D341Med (cell line): ENCODE data around the gene LRRC40.
"Not testable (repeated sequence)": the region's sequence is repeated elsewhere in the genome, so short reads cannot be mapped to it uniquely, and the experiment has no call there.

Source experiments
- DNase-seq: peaks from one replicate; pipeline ENCODE4 v3.0.0; 2012; ENCODE audit warnings: low spot score

The LRRC40 gene

DNA sequence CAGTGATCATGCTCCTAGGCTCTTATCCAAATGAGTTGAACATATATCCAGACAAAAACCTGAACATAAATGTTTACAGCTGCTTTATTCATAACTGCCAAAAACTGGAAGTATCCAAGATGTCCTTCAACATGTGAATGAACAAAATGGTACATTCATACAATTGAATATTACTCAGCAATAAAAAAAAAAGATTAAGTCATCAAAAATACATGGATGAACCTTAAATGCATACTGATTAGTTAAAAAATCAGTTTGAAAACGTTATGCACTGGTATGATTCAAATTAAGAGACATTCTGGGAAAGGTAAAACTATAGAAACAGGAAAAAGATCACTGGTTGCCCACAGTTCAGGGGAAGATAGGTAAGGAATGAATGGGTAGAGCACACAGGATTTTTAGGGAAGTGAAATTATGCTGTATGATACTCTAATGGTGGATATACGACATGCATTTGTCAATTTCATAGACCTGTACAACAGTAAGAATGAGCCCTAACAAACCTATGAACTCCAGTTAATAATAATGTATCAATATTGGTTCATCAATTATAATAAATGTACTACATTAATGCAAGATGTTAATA, 3.1 kb downstream of the LRRC40 start:
- no peak for DNase-seq

DNA sequence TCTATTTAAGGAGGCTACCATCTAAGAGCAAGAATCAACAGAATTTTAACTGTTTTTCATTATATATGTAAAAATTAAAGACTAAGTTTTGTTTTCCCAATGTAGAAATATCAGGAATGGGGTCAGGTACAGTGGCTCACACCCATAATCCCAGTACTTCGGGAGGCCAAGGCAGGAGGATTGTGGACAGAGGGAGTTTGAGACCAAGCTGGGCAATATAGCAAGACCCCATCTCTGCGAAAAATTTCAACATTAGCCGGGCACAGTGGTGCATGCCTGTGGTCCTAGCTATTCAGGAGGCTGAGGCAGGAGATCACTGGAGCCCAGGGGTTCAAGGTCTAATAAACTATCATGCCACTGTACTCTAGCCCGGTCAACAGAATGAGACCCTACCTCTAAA, 5.3 kb downstream of the LRRC40 start:
- no peak for DNase-seq

DNA sequence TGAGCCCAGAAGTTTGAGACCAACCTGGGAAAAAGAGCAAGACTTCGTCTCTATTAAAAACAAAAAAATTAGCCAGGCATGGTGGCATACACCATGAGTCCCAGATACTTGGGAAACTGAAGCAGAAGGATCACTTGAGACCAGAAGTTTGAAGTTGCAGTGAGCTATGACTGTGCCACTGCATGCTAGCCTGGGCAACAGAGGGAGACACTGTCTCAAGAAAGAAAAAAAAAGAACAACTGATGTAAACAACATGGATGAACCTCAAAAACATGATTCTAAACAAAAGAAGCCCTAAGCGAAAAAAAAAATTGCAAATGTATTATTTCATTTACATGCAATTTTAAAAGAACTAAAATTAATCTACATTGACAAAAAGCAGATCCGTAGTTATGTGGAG, 9.0 kb downstream of the LRRC40 start:
- no peak for DNase-seq

DNA sequence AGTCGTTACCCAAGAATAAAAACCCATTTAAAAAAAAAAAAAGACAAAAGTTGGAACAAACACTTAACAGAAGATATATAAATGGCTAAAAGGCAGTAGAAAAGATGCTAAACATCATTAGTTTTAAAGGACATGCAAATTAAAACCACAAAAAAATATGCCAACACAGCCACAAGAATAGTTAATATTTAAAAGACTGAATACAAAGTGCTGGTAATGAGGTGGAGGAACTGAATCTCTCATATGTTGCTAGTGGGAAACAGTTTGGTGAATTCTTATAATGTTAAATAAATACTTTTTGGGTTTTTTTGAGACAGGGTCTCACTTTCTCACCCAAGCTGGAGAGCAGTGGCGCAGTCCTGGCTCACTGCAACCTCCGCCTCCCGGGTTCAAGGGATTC, 10.0 kb downstream of the LRRC40 start:
- DNase-seq, result no peak

DNA sequence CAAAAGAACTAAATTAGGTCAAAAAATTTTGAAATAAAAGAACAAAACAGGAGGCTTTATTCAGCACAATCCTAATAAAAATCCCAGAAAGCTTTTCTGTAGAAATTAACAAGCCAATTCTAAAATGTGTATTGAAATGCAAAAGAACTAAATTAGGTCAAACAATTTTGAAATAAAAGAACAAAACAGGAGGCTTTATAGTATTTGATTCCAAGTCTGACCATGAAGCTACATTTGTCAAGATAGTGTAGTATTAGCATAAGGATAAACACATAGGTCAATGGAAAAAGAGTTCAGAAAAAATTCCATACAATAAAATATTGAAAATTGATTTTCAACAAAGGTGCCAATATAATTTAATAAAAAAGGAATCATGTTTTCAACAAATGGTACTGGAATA, 10.8 kb downstream of the LRRC40 start:
- no peak for DNase-seq

GRCh38 chr1:70192446-70192845, 12.9 kb downstream of the LRRC40 start:
- not testable (repeated sequence) for DNase-seq

- no peak for DNase-seq
These were observed 15.2 kb downstream of the LRRC40 start for GRCh38 chr1:70190180-70190579.

DNA sequence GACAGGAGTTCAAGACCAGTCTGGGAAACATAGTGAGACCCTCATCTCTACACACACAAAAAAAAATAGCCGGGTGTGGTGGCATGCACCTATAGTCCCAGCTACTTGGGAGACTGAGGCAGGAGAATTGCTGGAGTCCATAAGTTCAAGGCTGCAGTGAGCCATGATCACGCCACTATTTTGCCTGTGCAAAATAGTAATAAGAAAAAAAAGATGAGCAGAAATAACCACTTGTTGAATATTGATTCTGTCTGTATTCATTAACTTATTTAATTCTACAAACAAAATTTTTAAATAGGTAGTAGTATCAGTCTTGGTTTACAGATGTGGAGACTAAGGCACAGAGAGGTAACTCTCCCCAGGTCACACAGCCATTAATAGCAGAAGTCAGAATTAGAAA, 16.9 kb downstream of the LRRC40 start:
- DNase-seq, result no peak

DNA sequence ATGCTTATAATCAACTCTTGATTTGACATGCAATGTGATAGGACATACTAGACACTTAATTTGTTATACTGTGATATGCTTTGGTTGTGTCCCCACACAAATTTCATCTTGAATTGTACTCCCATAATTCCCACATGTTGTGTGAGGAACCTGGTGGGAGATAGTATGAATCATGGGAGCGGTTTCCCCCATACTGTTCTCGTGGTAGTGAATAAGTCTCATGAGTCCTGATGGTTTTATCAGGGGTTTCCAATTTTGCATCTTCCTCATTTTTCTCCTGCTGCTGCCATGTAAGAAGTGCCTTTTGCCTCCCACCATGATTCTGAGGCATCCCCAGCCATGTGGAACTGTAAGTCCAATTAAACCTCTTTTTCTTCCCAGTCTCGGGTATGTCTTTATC, 20.2 kb downstream of the LRRC40 start:
- DNase-seq, result not testable (repeated sequence)

DNA sequence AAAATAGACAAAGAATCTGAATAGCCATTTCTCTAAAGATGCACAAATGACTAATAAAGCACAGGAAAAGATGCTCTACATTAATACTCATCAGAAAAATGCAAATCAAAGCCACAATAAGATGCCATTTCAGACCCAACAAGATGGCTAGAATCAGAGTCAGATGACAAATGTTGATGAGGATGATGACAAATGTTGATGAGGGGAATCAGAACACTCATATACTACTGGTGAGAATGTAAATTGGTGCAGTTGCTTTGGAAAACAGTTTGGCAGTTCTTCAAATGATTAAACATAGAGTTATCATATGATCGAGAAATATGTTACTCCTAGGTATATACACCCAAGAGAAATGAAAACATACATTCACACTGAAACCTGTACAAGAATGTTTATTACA, 33.9 kb downstream of the LRRC40 start:
- no peak for DNase-seq

DNA sequence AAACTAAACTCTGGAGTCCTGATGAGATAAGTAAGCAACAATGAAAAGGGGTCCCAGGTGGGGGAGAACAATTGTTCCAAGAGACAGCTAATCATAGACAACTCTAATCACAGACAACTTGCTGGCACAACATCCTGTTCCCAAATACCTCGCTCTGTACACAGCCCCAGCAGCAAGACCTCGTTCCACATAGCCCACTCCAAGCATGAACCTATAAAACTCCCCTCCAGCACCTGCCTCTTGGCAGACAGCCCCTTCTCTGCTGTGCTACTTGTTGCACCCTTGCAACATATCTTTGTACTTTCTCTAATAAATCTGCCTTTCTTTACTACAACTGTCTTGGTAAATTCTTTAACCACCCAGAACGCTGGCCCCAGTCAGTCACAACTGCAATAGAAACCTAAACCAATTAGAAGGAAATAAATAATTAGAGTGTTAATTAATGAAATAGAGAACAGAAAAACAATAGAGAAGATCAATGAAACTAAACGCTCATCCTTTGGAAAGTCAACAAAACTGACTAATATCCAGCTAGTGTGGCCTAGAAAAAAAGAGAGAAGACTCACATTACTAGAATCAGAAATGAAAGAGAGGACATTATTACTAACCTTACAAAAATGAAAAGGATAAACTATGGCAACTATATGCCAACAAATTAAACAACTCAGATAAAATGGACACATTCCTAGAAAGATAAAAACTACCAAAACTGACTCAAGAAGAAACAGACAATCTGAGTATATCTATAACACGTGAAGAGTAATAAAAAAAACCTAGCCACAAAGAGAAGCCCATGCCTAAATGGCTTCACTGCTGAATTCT, 36.1 kb downstream of the LRRC40 start:
- DNase-seq, result no peak

DNA sequence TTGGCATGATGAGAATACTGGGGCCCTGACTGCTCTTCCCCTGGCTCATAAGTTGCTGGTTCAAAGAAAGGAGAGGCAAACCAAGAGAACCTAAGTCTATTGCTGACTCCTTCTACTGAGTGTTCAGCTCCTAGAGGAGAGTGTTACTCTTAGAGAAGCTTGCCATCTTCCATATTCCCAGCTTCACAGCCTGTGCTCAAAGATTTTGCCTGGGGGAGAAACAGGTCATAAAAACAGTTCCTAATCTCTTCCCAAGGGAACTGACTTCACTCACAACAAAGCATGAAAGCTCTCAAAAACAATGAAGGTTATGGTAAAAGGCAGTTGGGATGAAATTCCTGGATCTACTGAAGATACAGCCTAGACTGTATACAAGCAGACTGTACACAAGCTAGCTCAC, 37.1 kb downstream of the LRRC40 start:
- no peak for DNase-seq

DNA sequence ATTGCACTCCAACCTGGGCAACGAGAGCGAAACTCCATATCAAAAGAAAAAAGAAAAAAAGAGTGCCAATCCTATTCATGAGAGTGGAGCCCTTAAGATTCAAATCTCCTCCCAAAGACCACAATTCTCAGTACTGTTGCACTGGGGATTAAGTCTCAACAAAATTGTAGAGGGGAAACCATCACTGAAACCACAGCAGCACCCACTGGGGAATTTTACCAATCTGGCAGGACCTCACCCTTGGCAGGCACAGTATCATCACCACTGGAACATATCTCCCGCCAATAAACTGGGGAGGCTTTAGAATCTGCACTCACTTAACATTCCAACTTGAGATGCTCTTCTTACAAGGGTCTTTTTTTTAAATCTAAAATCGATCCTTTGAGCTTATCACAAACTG, 41.0 kb downstream of the LRRC40 start:
- DNase-seq, result no peak

DNA sequence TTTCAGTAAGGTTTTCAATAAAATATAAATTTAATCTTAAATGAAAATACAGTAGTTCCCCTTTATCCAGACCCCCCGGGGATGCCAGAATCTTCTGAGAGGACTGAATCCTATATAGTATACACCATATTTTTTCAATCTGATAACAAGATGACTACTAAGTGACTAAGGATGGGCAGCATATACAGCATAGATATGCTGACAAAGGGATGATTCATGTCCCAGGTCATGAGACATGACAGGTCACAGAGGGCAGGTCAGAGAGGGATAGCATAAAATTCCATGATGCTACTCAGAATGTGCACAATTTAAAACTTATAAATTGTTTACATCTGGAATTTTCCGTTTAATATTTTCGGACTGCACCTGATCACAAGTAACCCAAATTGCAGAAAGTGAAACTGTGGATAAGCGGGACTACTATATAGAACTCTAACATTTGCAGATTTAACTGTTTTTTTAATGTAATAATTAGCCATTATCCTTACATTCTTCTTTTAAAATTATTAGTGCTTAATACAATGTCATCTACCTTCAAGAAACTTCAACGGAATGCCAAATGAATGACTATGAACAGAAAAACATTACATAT, 48.8 kb downstream of the LRRC40 start:
- no peak for DNase-seq

GRCh38 chr1:70153739-70154138, 51.6 kb downstream of the LRRC40 start:
- DNase-seq, result no peak

DNA sequence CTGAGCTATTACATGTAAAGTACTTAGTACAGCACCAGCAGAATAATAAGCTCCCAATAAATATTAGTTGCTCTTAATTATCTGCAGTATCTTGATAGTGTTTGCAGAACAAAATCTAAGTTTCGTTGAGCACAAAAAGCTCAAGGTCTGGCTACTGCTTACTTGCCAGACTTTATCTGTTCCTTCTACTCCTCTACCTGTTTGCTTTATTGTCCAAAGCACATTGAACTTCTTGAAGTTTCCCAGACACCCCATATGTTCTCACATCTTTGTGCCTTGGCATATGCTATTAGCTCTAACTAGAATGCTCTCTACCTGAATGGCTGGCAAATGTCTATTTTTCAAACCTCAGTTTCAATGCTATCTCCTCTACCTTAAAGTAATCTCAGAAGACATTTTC, 54.9 kb downstream of the LRRC40 start:
- DNase-seq, result no peak

DNA sequence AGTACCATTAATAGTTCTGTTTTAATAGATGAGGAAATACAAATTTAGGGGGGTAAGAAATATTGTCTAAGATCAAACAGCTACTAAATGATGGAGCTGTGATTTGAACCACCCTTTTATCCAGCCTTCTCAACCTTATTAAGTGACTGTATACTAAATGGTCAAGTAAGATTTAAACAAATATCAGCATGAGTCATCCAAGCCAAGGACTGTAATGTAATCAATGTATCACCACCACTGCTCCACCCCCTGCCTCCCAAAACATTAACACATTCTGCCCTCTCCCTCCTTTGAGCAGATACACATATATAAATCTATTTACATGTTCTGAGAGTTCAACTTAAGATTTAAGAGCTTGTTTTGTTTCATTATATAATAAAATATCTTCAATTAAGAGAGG, 58.9 kb downstream of the LRRC40 start:
- no peak for DNase-seq

- no peak for DNase-seq
These were observed 62.2 kb downstream of the LRRC40 start for GRCh38 chr1:70143048-70143659.

DNA sequence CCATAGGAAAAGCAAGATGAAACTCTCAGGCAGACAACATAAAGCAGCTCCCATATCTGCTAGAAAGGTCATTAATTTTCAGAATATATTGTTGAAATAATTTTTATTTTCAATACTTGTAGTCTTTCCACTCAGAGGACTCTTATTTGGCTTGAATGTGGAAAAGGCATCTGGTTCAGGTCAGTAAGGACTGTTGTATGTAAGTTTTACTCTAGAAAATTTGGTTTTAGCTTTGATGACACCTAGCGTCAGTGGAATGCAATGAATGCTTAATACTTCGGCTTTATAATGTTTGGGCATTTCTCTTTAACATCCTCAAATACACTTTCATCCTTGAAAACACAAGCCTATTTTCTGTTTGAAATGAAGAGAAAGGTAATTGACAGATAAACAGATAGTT, 63.3 kb downstream of the LRRC40 start:
- DNase-seq, result no peak

DNA sequence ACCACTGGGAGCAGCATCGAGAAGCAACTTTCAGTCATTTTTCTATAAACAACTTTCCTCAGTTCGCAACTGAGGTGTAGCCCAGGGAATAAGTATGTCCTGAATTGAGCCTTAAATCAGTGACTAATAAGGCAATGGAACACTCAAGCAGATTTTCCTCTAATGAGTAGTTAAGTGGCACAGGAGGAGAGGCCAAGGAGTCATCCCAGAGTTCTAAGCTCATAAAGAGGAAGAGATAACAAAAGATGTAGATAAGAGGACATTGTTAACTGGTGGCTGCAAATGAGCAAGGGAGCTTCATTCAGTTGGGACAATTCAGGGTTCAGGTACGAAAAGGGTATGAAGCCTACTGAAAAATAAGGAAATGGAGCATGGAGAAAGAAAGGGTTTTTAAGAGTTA, 64.5 kb downstream of the LRRC40 start:
- DNase-seq, result no peak

- DNase-seq, result no peak
These were observed 65.0 kb downstream of the LRRC40 start for GRCh38 chr1:70140343-70140742.

GRCh38 chr1:70134148-70134547, 71.2 kb downstream of the LRRC40 start:
- DNase-seq, result peak; percentile 45

GRCh38 chr1:70117046-70117445, 88.3 kb downstream of the LRRC40 start:
- DNase-seq, result no peak
